Ishikawa (cell line): ENCODE data around the gene METRN.
A peak's percentile ranks its signal among the peaks of the same experiment; 100 is the strongest.

ENCODE experiments used
- CEBPB ChIP-seq: IDR thresholded peaks from 2 replicates; pipeline ENCODE4 v1.6.1; 2012
- EGR1 ChIP-seq: IDR thresholded peaks from 2 replicates; pipeline ENCODE4 v1.6.1; 2012
- EP300 ChIP-seq: IDR thresholded peaks from 2 replicates; pipeline ENCODE4 v1.6.1; 2012; ENCODE audit warnings: borderline replicate concordance
- NFIC ChIP-seq: IDR thresholded peaks from 2 replicates; pipeline ENCODE4 v1.6.1; 2012
- TAF1 ChIP-seq: IDR thresholded peaks from 2 replicates; pipeline ENCODE4 v1.6.1; 2012; ENCODE audit warnings: low read depth, mild to moderate bottlenecking
- TEAD4 ChIP-seq: IDR thresholded peaks from 2 replicates; pipeline ENCODE4 v1.6.1; 2012
- YY1 ChIP-seq: IDR thresholded peaks from 2 replicates; pipeline ENCODE4 v1.6.1; 2012; ENCODE audit warnings: low read depth
- TF ChIP-seq, protein P1 (sequence below): IDR thresholded peaks from 2 replicates; pipeline ENCODE4 v1.6.1; 2012; ENCODE audit warnings: low read depth, mild to moderate bottlenecking
- TF ChIP-seq, protein P2 (sequence below): IDR thresholded peaks from 2 replicates; pipeline ENCODE4 v1.6.1; 2012
- TF ChIP-seq, protein P3 (sequence below): IDR thresholded peaks from 2 replicates; pipeline ENCODE4 v1.6.1; 2012

DNA sequence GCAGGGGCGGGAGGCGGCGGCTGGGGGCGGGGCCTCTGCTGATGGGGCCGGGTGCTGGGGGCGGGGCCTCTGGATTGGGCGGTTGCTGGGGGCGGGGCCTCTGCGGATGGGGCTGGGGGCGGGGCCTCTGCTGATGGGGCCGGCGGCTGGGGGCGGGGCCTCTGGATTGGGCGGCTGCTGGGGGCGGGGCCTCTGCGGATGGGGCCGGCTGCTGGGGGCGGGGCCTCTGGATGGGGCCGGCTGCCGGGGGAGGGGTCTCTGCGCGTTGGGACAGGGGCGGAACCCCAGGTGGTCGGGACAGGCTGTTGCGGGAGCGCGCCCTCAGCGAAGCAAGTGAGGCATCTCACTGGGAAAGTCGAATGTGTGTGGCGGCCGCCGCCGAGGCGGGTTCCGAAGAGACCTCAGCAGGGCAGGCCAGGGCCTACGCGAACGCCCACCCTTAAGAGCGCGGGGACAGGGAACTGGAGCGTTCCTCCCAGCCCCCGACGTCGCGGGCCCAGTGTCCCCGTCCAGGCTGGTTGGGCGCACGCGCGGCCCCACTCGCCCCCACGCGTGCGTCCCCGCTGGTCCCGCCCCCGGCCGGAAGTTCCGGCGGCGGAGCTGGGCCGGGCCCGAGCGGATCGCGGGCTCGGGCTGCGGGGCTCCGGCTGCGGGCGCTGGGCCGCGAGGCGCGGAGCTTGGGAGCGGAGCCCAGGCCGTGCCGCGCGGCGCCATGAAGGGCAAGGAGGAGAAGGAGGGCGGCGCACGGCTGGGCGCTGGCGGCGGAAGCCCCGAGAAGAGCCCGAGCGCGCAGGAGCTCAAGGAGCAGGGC, 34.9 kb upstream of the METRN start, which contains the start of gene STUB1:
- TF ChIP-seq, protein P1, sequence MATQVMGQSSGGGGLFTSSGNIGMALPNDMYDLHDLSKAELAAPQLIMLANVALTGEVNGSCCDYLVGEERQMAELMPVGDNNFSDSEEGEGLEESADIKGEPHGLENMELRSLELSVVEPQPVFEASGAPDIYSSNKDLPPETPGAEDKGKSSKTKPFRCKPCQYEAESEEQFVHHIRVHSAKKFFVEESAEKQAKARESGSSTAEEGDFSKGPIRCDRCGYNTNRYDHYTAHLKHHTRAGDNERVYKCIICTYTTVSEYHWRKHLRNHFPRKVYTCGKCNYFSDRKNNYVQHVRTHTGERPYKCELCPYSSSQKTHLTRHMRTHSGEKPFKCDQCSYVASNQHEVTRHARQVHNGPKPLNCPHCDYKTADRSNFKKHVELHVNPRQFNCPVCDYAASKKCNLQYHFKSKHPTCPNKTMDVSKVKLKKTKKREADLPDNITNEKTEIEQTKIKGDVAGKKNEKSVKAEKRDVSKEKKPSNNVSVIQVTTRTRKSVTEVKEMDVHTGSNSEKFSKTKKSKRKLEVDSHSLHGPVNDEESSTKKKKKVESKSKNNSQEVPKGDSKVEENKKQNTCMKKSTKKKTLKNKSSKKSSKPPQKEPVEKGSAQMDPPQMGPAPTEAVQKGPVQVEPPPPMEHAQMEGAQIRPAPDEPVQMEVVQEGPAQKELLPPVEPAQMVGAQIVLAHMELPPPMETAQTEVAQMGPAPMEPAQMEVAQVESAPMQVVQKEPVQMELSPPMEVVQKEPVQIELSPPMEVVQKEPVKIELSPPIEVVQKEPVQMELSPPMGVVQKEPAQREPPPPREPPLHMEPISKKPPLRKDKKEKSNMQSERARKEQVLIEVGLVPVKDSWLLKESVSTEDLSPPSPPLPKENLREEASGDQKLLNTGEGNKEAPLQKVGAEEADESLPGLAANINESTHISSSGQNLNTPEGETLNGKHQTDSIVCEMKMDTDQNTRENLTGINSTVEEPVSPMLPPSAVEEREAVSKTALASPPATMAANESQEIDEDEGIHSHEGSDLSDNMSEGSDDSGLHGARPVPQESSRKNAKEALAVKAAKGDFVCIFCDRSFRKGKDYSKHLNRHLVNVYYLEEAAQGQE: no peak
- no peak for TF ChIP-seq EP300
- TF ChIP-seq EGR1: peak; percentile 69
- TF ChIP-seq YY1: no peak
- TF ChIP-seq, protein P2, sequence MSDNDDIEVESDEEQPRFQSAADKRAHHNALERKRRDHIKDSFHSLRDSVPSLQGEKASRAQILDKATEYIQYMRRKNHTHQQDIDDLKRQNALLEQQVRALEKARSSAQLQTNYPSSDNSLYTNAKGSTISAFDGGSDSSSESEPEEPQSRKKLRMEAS: peak; percentile 66
- 0 out of 2 replicates have a peak, but pooled peaks have one; percentile 20 for TF ChIP-seq TEAD4
- no peak for TF ChIP-seq NFIC
- TF ChIP-seq, protein P3, sequence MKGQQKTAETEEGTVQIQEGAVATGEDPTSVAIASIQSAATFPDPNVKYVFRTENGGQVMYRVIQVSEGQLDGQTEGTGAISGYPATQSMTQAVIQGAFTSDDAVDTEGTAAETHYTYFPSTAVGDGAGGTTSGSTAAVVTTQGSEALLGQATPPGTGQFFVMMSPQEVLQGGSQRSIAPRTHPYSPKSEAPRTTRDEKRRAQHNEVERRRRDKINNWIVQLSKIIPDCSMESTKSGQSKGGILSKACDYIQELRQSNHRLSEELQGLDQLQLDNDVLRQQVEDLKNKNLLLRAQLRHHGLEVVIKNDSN: no peak
- no peak for TF ChIP-seq CEBPB
- peak; percentile 77 for TF ChIP-seq TAF1
